ENCODE data around the gene PIP4P1. TPM values are rescaled to one million over a fixed set of nuclear protein-coding genes. Genes with fewer than 3 reads are reported as not detected.

PIP4P1 gene
- total RNA-seq, 1 experiment from 2014 or later: 32.9 TPM

GRCh38 chr14:20458031-20458789 is 3.0 kb downstream of the PIP4P1 start:
- Histone ChIP-seq H3K9me2 (replicated peaks; ENCODE audit: low read length) (no peaks in the 10 kb centered on the region), H3F3A (ENCODE audit: low read length, unreplicated experiment) (no peaks in the 10 kb centered on the region), H3K36me3 (ENCODE audit: low read depth, low read length) (peaks cover 26% of the 10 kb centered on the region), H3K4me2 (ENCODE audit: low read length) (no peak overlapping the region), H3K4me3 (ENCODE audit: low read length) (no peak overlapping the region), H4K20me1 (ENCODE audit: low read length) (0 out of 2 replicates have a peak, but pooled peaks cover 6% of the 10 kb centered on the region), H3K27me3 (ENCODE audit: low read length) (no peaks in the 10 kb centered on the region), H2AFZ (ENCODE audit: low read length) (no peak overlapping the region), H3K4me1 (ENCODE audit: insufficient read depth, low read length) (peaks cover 21% of the 10 kb centered on the region), H3K27ac (ENCODE audit: low read length) (no peak overlapping the region), H3K79me2 (ENCODE audit: low read length) (peaks cover 65% of the 10 kb centered on the region), H3K9ac (ENCODE audit: low read length) (no peak overlapping the region), H3K9me3 (ENCODE audit: low read length) (no peaks in the 10 kb centered on the region)
- ATAC-seq (no peak), DNase-seq (no peak)
- CTCF ChIA-PET: no interaction called here
- TF ChIP-seq EZH2phosphoT487 (IDR thresholded peaks at IDR 0.05; ENCODE audit: borderline replicate concordance, low read length) (no peak), CTCF (conservative IDR thresholded peaks at IDR 0.05; ENCODE audit: low read depth, low read length) (no peak), EZH2 (IDR thresholded peaks at IDR 0.05; ENCODE audit: low read length, unreplicated experiment) (no peak)
- POLR2A ChIA-PET (ENCODE audit: unreplicated experiment): no interaction called here
- intact Hi-C loops (cut with micrococcal nuclease): no loop called here
- BruUV-seq (replicated peaks): no TSS peak

GRCh38 chr14:20456971-20457370 is 4.3 kb downstream of the PIP4P1 start:
- ChIA-PET CTCF (no interaction called here), POLR2A (ENCODE audit: unreplicated experiment) (no interaction called here)
- no peak overlapping the region; the same call in 1 of the 2 replicates for H3K9ac ChIP-seq (ENCODE audit: low read length)
- no peak overlapping the region for H3K27ac ChIP-seq (ENCODE audit: low read length)
- no peaks in the 10 kb centered on the region for H3K27me3 ChIP-seq (ENCODE audit: low read length)
- H3K4me3 ChIP-seq (ENCODE audit: low read length): peak overlapping the region; percentile 82
- 0 out of 2 replicates have a peak, but pooled peaks cover 6% of the 10 kb centered on the region for H4K20me1 ChIP-seq (ENCODE audit: low read length)
- H3K4me2 ChIP-seq (ENCODE audit: low read length): peak overlapping the region; percentile 96
- TF ChIP-seq CTCF (conservative IDR thresholded peaks at IDR 0.05; ENCODE audit: low read depth, low read length) (no peak), EZH2 (IDR thresholded peaks at IDR 0.05; ENCODE audit: low read length, unreplicated experiment) (no peak), EZH2phosphoT487 (IDR thresholded peaks at IDR 0.05; ENCODE audit: borderline replicate concordance, low read length) (no peak)
- H3K9me2 ChIP-seq (replicated peaks; ENCODE audit: low read length): no peaks in the 10 kb centered on the region
- ATAC-seq: no peak
- H3K4me1 ChIP-seq (ENCODE audit: insufficient read depth, low read length): peaks cover 21% of the 10 kb centered on the region
- H3K9me3 ChIP-seq (ENCODE audit: low read length): no peaks in the 10 kb centered on the region
- no peak for DNase-seq
- peaks cover 30% of the 10 kb centered on the region for H3K36me3 ChIP-seq (ENCODE audit: low read depth, low read length)
- intact Hi-C loops (cut with micrococcal nuclease): no loop called here
- no peaks in the 10 kb centered on the region for H3F3A ChIP-seq (ENCODE audit: low read length, unreplicated experiment)
- H2AFZ ChIP-seq (ENCODE audit: low read length): no peak overlapping the region
- H3K79me2 ChIP-seq (ENCODE audit: low read length): peaks cover 76% of the 10 kb centered on the region
- BruUV-seq (replicated peaks): no TSS peak
